GM19193 (cell line): ENCODE measurements around the gene RBM25.

ENCODE experiments used
- POLR2A ChIP-seq: IDR thresholded peaks from 4 replicates; pipeline ENCODE4 v1.6.1; 2011; ENCODE audit not compliant: insufficient read depth, insufficient read length; ENCODE audit errors: extremely low read depth

The RBM25 gene

GRCh38 chr14:73097421-73097820 is 39.1 kb downstream of the RBM25 start:
- no peak for TF ChIP-seq POLR2A

GRCh38 chr14:73100334-73100733 is 42.0 kb downstream of the RBM25 start:
- TF ChIP-seq POLR2A = no peak

DNA sequence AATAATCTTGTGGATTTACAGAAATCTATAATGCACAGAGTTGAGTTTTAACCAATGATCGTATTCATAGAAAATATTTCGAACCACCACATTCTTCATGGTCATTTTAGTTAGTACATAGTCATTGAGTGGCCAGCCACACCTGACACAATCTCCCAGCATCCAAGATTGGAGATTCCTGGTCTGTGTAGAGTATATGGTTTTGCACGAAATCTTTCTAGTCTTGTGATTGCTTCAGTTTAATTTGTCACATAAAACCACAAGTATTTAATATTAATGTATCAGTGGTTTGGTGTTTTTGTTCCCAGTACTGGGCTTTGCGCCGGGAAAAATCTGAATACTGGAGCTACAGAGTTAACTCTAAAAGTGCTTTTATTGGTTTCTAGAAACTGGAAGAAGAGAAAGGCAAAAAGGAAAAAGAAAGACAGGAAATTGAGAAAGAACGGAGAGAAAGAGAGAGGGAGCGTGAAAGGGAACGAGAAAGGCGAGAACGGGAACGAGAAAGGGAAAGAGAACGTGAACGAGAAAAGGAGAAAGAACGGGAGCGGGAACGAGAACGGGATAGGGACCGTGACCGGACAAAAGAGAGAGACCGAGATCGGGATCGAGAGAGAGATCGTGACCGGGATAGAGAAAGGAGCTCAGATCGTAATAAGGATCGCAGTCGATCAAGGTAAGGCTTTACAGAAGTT is 44.6 kb downstream of the RBM25 start:
- TF ChIP-seq POLR2A = no peak

DNA sequence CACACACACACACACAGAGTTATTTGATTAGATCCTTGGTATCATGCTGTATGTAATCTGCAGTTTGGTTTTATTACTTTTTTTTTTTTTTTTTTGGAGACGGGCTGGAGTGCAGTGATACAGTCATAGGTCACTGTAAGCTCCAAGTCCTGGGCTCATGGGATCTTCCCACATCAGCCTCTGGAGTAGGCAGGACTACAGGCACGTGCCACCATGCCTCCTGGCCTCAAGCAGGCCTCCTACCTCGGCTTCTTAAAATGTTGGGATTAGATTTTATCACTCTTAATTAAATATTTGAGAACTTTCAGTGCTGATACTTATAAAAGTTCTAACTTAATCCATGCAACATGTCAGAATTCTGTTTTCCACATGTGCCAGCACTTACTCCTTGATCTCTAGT is 46.7 kb downstream of the RBM25 start:
- no peak for TF ChIP-seq POLR2A

- no peak for TF ChIP-seq POLR2A
These were observed 47.4 kb downstream of the RBM25 start for GRCh38 chr14:73105727-73106126.

GRCh38 chr14:73116079-73116665 is 57.8 kb downstream of the RBM25 start:
- TF ChIP-seq POLR2A = no peak

- TF ChIP-seq POLR2A = no peak
These were observed 66.0 kb downstream of the RBM25 start for GRCh38 chr14:73124180-73124894.

GRCh38 chr14:73125169-73125588 is 66.8 kb downstream of the RBM25 start:
- TF ChIP-seq POLR2A = no peak

- no peak for TF ChIP-seq POLR2A
These were observed 67.4 kb downstream of the RBM25 start for GRCh38 chr14:73125746-73126145.

GRCh38 chr14:73133795-73134194 is 75.5 kb downstream of the RBM25 start:
- TF ChIP-seq POLR2A = no peak

DNA sequence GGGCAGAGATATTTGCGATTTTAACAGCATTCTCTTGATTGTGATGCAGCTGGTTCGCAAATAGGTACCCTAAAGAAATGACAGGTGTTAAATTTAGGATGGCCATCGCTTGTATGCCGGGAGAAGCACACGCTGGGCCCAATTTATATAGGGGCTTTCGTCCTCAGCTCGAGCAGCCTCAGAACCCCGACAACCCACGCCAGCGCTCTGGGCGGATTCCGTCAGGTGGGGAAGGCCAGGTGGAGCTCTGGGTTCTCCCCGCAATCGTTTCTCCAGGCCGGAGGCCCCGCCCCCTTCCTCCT is 77.7 kb downstream of the RBM25 start:
- no peak for TF ChIP-seq POLR2A

GRCh38 chr14:73136387-73137225 is 78.3 kb downstream of the RBM25 start, which contains the start of gene PSEN1:
TSS of gene PSEN1 (plus strand) at chr14:73136507. CDS start at chr14:73148020, 11,513 bp downstream.
- TF ChIP-seq POLR2A = peak; percentile 86

GRCh38 chr14:73140811-73141323 is 82.5 kb downstream of the RBM25 start:
- no peak for TF ChIP-seq POLR2A

GRCh38 chr14:73142216-73142615 is 83.9 kb downstream of the RBM25 start:
- TF ChIP-seq POLR2A = no peak

DNA sequence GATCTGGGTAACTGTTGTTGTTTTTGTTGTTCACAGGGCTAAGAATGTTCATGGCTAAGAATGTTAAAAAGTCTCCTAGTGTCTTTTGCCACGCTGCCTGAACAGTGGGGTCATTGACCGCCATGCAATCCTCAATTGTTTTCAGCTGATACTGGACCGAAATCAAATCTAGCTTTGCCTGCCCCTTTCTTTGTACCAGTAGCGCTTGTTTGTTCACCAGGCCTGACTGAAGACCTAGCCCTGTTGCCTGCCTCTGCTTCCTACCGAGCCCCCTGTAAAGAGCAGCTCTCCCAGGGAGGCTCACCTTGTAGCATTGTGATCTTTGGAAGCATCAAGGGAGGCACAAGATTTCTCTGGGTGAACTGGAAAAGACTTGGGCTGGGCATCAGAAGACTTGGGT is 84.7 kb downstream of the RBM25 start:
- no peak for TF ChIP-seq POLR2A
